Natural killer cell (primary cell): Measurements from ENCODE around the gene ETV3. TPM values are rescaled to one million over a fixed set of nuclear protein-coding genes. Genes with fewer than 3 reads are reported as not detected.

Experiments used
- ATAC-seq, 3 donors: fragments of 150-1000 bp in 2 of 3; fragments of 200-7000 bp in 1 of 3; cut with Tn5 transposase; 1 replicate in 1 of 3; 2 replicates in 2 of 3; pipeline ENCODE4 v1.10.0; 2021; ENCODE audit warnings: mild to moderate bottlenecking in 2 of 3, moderate library complexity in 2 of 3
- DNase-seq, 2 donors: peaks; one replicate each; pipeline versions ENCODE4 v3.0.0 to v3.0.0-alpha.2; 2013 to 2021; ENCODE audit warnings: mixed read lengths in 1 of 2
- H3K27ac ChIP-seq: one replicate; pipeline ENCODE4 v1.5.1; 2013; ENCODE audit warnings: mild to moderate bottlenecking, low read length
- H3K27me3 ChIP-seq: one replicate; pipeline ENCODE4 v1.6.1; 2013; ENCODE audit warnings: low read length; ENCODE audit not compliant: control insufficient read depth, insufficient read depth
- H3K36me3 ChIP-seq: one replicate; pipeline ENCODE4 v1.6.1; 2013; ENCODE audit warnings: low read length; ENCODE audit not compliant: control insufficient read depth, insufficient read depth
- H3K4me1 ChIP-seq: one replicate; pipeline ENCODE4 v1.6.1; 2013; ENCODE audit warnings: low read length; ENCODE audit not compliant: control insufficient read depth, insufficient read depth
- H3K4me3 ChIP-seq: one replicate; pipeline ENCODE4 v1.5.1; 2013; ENCODE audit warnings: low read length
- H3K9me3 ChIP-seq: one replicate; pipeline ENCODE4 v1.6.1; 2013; ENCODE audit warnings: low read length; ENCODE audit not compliant: control insufficient read depth, insufficient read depth
- H3K27ac Mint-ChIP-seq, 2 donors: one replicate each; pipeline ENCODE4 v1.8.0; 2022; ENCODE audit warnings: mild to moderate bottlenecking in 2 of 2, mixed read lengths in 2 of 2, moderate library complexity in 1 of 2
- H3K27me3 Mint-ChIP-seq, 2 donors: one replicate each; pipeline ENCODE4 v1.8.0; 2022; ENCODE audit warnings: low read depth in 2 of 2, mixed read lengths in 2 of 2
- H3K36me3 Mint-ChIP-seq: one replicate; pipeline ENCODE4 v1.8.0; 2022; ENCODE audit warnings: mixed read lengths
- H3K4me1 Mint-ChIP-seq, 2 donors: one replicate each; pipeline ENCODE4 v1.8.0; 2022; ENCODE audit warnings: mixed read lengths in 2 of 2
- H3K4me3 Mint-ChIP-seq: one replicate; pipeline ENCODE4 v1.8.0; 2022; ENCODE audit warnings: mild to moderate bottlenecking, moderate library complexity, mixed read lengths
- H3K9me3 Mint-ChIP-seq, 2 donors: one replicate each; pipeline ENCODE4 v1.8.0; 2022; ENCODE audit warnings: mixed read lengths in 2 of 2
- CTCF ChIP-seq: fragments of 200-600 bp; IDR thresholded peaks from one replicate; pipeline ENCODE4 v1.8.0; 2022; ENCODE audit warnings: antibody characterized with exemption
- WGBS: methylation state at CpG from one replicate; pipeline ENCODE4 v1.1.7; 2013; ENCODE audit warnings: missing lambda C conversion rate; ENCODE audit not compliant: insufficient coverage; 5-methylcytosine and 5-hydroxymethylcytosine counted together
- intact Hi-C: fragments of 100-400 bp; cut with micrococcal nuclease; formaldehyde crosslinking; loops from one replicate; pipeline ENCODE4 v1.14.2; 2022
- total RNA-seq, 4 donors: library from RNA; stranded (reverse); fragments of 120-200 nt in 1 of 4; gene quantifications; one replicate each; pipeline versions ENCODE4 v1.2.3 to v1.2.4, GENCODE V29; 2013 to 2022

Gene ETV3
- total RNA-seq, 3 donors from 2014 or later (not counting 1 experiment from before 2014, with no cell fraction given), result 58.3 to 101 (median 76.6) TPM

GRCh38 chr1:157167437-157167836, 29.2 kb upstream of the ETV3 start:
- Mint-ChIP-seq H3K9me3 (no peaks in the 10 kb centered on the region), H3K4me1 (peaks cover 7% of the 10 kb centered on the region in 2 donors), H3K4me3 (no peak overlapping the region), H3K36me3 (no peaks in the 10 kb centered on the region), H3K27ac (no peak overlapping the region), H3K27me3 (peaks cover 15 to 17% of the 10 kb centered on the region in 2 donors)
- H3K4me3 ChIP-seq, result no peak overlapping the region
- ATAC-seq, result no peak
- no peaks in the 10 kb centered on the region for H3K9me3 ChIP-seq
- intact Hi-C loops, result no loop called here
- WGBS, result 59% methylated on average over 2 of the region's 4 CpGs
- TF ChIP-seq CTCF, result no peak
- no peaks in the 10 kb centered on the region for H3K4me1 ChIP-seq
- H3K36me3 ChIP-seq, result no peaks in the 10 kb centered on the region
- DNase-seq, result no peak
- H3K27ac ChIP-seq, result no peak overlapping the region
- H3K27me3 ChIP-seq, result peaks cover 3% of the 10 kb centered on the region

GRCh38 chr1:157166590-157166989, 28.4 kb upstream of the ETV3 start:
- Histone ChIP-seq H3K27ac (no peak overlapping the region), H3K4me1 (no peaks in the 10 kb centered on the region), H3K9me3 (no peaks in the 10 kb centered on the region), H3K4me3 (no peak overlapping the region), H3K27me3 (peaks cover 3% of the 10 kb centered on the region), H3K36me3 (no peaks in the 10 kb centered on the region)
- ATAC-seq (no peak), DNase-seq (no peak)
- Mint-ChIP-seq H3K27ac (no peak overlapping the region), H3K36me3 (no peaks in the 10 kb centered on the region), H3K9me3 (no peaks in the 10 kb centered on the region), H3K4me1 (peaks cover 7% of the 10 kb centered on the region in 2 donors), H3K4me3 (no peak overlapping the region), H3K27me3 (peaks cover 15 to 17% of the 10 kb centered on the region in 2 donors)
- TF ChIP-seq CTCF, result no peak
- 58% methylated on average over 5 of the region's 5 CpGs for WGBS
- intact Hi-C loops, result no loop called here

DNA sequence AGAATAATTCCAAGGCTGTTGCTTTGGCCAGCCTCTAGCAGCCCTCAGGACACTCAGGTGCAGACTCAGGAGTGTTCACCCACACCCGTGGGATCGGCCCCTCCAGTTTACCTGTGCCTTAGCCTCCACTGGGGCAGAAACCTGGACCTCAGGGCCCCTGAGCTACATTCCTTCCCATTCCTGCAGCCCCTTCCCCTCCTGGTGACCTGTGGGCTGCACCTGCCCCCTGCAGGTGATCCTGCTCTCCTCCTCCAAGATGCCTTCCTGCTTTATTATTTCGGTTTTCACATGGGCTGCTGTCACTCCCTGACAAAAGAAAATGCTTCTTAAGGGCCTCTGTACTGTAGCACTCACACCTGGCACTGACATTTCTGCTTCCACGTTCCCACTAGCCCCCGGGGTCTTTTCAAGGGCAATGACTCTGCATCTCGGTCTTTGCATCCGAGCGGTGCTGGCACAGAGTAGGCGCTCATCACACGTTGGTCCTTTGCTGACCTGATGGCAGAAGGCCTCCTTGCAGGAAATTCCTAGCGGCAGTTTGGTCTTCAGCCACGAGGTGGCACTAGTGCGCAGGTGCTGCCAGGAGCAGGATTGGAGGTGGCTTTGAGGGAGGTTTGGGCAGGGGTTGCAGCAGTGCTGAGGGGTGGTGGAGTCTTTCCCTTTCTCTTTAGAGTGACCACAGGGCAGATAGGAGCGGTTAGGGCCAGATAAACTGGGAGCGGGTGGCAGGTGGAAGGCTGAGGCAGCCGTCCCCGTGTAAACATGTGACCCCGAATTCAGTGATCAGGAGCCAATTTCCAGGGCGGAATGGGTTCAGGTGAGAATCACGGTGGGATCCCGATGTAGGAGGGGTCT, 25.3 kb upstream of the ETV3 start:
- H3K36me3 ChIP-seq, result no peaks in the 10 kb centered on the region
- no peak overlapping the region for H3K4me3 Mint-ChIP-seq
- intact Hi-C loops, result loop anchor here (1.0 to 2.0 kb wide), 2 partner anchors 325 to 333 kb away; no protein-coding TSS in a partner anchor
- DNase-seq (peak; percentile 66 to 80), ATAC-seq (peak; percentile 54 to 81 (median 76))
- no peak overlapping the region for H3K27ac ChIP-seq
- H3K27me3 Mint-ChIP-seq, result peaks cover 13 to 16% of the 10 kb centered on the region in 2 donors
- H3K4me1 Mint-ChIP-seq, result peaks cover 7% of the 10 kb centered on the region in 2 donors
- 18% methylated on average over 21 of the region's 21 CpGs for WGBS
- no peaks in the 10 kb centered on the region for H3K9me3 Mint-ChIP-seq
- peaks cover 3% of the 10 kb centered on the region for H3K27me3 ChIP-seq
- no peak overlapping the region for H3K27ac Mint-ChIP-seq
- TF ChIP-seq CTCF, result peak; percentile 80
- H3K36me3 Mint-ChIP-seq, result no peaks in the 10 kb centered on the region
- H3K4me1 ChIP-seq, result no peaks in the 10 kb centered on the region
- H3K4me3 ChIP-seq, result no peak overlapping the region
- H3K9me3 ChIP-seq, result no peaks in the 10 kb centered on the region
